SU-DHL-6 (cell line): ENCODE results near the gene PALLD.

Experiments
- EZH2phosphoT487 ChIP-seq: fragments of 200-600 bp; sonication (generic), shearing (Covaris generic); conservative IDR thresholded peaks from 2 replicates; pipeline ENCODE4 v1.6.1; 2018; ENCODE audit warnings: mild to moderate bottlenecking, antibody characterized with exemption, low read length, moderate library complexity, mixed read lengths
- TF ChIP-seq, protein P1 (sequence below): fragments of 200-600 bp; sonication (generic); IDR thresholded peaks from one replicate; pipeline ENCODE4 v1.5.1; 2017; ENCODE audit warnings: antibody characterized with exemption, mild to moderate bottlenecking, low read length, moderate library complexity; ENCODE audit not compliant: insufficient read depth, poor library complexity, severe bottlenecking

- TF ChIP-seq, protein P1, sequence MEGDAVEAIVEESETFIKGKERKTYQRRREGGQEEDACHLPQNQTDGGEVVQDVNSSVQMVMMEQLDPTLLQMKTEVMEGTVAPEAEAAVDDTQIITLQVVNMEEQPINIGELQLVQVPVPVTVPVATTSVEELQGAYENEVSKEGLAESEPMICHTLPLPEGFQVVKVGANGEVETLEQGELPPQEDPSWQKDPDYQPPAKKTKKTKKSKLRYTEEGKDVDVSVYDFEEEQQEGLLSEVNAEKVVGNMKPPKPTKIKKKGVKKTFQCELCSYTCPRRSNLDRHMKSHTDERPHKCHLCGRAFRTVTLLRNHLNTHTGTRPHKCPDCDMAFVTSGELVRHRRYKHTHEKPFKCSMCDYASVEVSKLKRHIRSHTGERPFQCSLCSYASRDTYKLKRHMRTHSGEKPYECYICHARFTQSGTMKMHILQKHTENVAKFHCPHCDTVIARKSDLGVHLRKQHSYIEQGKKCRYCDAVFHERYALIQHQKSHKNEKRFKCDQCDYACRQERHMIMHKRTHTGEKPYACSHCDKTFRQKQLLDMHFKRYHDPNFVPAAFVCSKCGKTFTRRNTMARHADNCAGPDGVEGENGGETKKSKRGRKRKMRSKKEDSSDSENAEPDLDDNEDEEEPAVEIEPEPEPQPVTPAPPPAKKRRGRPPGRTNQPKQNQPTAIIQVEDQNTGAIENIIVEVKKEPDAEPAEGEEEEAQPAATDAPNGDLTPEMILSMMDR: no peak
- TF ChIP-seq EZH2phosphoT487: no peak
Measured at GRCh38 chr4:168592676-168593075, 95.8 kb downstream of the PALLD start.
